Tibial nerve (tissue), 3 donors: Measurements from ENCODE around the gene GP1BA.

ENCODE experiments used
- CTCF ChIP-seq, 5 experiments: fragments of 200-600 bp in 3 of 5; fragments of 450-650 bp in 2 of 5; sonication (generic) in 3 of 5; IDR thresholded peaks; one replicate each; pipeline ENCODE4 v1.5.1; 2016 to 2019; ENCODE audit warnings: antibody characterized with exemption in 5 of 5, mild to moderate bottlenecking in 3 of 5, moderate library complexity in 2 of 5
- POLR2A ChIP-seq, 2 donors: fragments of 450-650 bp; IDR thresholded peaks; one replicate each; pipeline ENCODE4 v1.6.1; 2017; ENCODE audit warnings: antibody characterized with exemption in 2 of 2, mild to moderate bottlenecking in 2 of 2, moderate library complexity in 2 of 2

GRCh38 chr17:4978726-4979125 lies 46.6 kb downstream of the GP1BA start:
- TF ChIP-seq CTCF (IDR thresholded peaks at IDR 0.05) (no peak), POLR2A (IDR thresholded peaks at IDR 0.05) (no peak)
